ENCODE measurements around the gene CDKL4. TPM values are rescaled to one million over a fixed set of nuclear protein-coding genes. Genes with fewer than 3 reads are reported as not detected.

Gene CDKL4
- total RNA-seq, 2 experiments from 2014 or later = 0.75 TPM; not detected in 1

- H3K27me3 ChIP-seq (ENCODE audit: control insufficient read depth in 1 of 2, insufficient read depth in 2 of 2, low read length in 2 of 2) = no peaks in the 10 kb centered on the region
- peak overlapping the region; percentile 64 to 68 for H3K27ac ChIP-seq (ENCODE audit: low read depth in 1 of 2, low read length in 2 of 2)
- Mint-ChIP-seq H3K4me1 (ENCODE audit: low read depth) (peaks cover 61% of the 10 kb centered on the region), H3K27ac (peak overlapping the region; percentile 89), H3K27me3 (no peaks in the 10 kb centered on the region), H3K36me3 (ENCODE audit: low read depth) (peaks cover 10% of the 10 kb centered on the region), H3K9me3 (no peaks in the 10 kb centered on the region), H3K4me3 (peak overlapping the region; percentile 37)
- peaks cover 37% of the 10 kb centered on the region for H3K4me1 ChIP-seq (ENCODE audit: insufficient read depth, low read length)
- H3K9me3 ChIP-seq (ENCODE audit: control insufficient read depth in 1 of 2, insufficient read depth in 1 of 2, low read length in 2 of 2) = no peaks in the 10 kb centered on the region
- DNase-seq (peak; percentile 27 to 90 (median 47)), ATAC-seq (ENCODE audit: poor library complexity) (peak; percentile 30)
- ChIA-PET CTCF (interaction anchor here (1.0 to 2.0 kb wide), 2 partner anchors 9 to 101 kb away, joined by 4 to 7 read pairs; partner anchors contain the start of gene SOS1), POLR2A (interaction anchor here (0.8 to 7.0 kb wide), 6 partner anchors 8 to 378 kb away, joined by 3 to 99 read pairs (median 4); partner anchors contain the start of genes SOS1 and SRSF7)
- TF ChIP-seq, protein P1, sequence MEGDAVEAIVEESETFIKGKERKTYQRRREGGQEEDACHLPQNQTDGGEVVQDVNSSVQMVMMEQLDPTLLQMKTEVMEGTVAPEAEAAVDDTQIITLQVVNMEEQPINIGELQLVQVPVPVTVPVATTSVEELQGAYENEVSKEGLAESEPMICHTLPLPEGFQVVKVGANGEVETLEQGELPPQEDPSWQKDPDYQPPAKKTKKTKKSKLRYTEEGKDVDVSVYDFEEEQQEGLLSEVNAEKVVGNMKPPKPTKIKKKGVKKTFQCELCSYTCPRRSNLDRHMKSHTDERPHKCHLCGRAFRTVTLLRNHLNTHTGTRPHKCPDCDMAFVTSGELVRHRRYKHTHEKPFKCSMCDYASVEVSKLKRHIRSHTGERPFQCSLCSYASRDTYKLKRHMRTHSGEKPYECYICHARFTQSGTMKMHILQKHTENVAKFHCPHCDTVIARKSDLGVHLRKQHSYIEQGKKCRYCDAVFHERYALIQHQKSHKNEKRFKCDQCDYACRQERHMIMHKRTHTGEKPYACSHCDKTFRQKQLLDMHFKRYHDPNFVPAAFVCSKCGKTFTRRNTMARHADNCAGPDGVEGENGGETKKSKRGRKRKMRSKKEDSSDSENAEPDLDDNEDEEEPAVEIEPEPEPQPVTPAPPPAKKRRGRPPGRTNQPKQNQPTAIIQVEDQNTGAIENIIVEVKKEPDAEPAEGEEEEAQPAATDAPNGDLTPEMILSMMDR (IDR thresholded peaks at IDR 0.05) = no peak
- no peaks in the 10 kb centered on the region for H3K36me3 ChIP-seq (ENCODE audit: insufficient read depth, low read length)
- H3K4me3 ChIP-seq (ENCODE audit: low read length) = no peak overlapping the region
- intact Hi-C loops (cut with DNase I, micrococcal nuclease) = loop anchor here in 1 of 2 experiments (10.0 kb wide), 3 partner anchors 306 to 744 kb away; partner anchors contain the start of genes GEMIN6 and MAP4K3
Measured at GRCh38 chr2:39128919-39129391, 114.8 kb downstream of the CDKL4 start.

DNA sequence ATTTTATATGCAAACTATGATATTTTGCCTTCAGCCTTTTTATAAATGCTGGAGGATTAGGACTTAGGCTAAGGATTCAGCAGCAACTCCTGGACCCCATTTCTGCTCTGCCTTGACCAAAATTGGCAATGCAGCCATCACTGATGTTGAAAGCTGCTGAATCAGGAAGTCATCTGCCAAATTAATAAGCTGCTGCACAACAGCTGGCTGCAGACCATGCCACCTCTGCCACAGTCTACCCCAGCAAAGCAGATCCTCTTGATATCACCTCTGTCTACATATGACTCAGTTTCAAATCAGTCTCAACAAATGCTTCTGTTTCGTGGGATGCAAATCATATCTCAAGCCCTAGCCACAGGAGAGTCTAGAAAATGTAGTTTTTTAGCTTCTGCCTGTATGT, 115.8 kb downstream of the CDKL4 start:
- Histone ChIP-seq H3K9me3 (ENCODE audit: control insufficient read depth in 1 of 2, insufficient read depth in 1 of 2, low read length in 2 of 2) (no peaks in the 10 kb centered on the region), H3K4me3 (ENCODE audit: low read length) (no peak overlapping the region), H3K27me3 (ENCODE audit: control insufficient read depth in 1 of 2, insufficient read depth in 2 of 2, low read length in 2 of 2) (no peaks in the 10 kb centered on the region), H3K4me1 (ENCODE audit: insufficient read depth, low read length) (peaks cover 47% of the 10 kb centered on the region), H3K36me3 (ENCODE audit: insufficient read depth, low read length) (no peaks in the 10 kb centered on the region), H3K27ac (ENCODE audit: low read depth in 1 of 2, low read length in 2 of 2) (peak overlapping the region in 1 of 2 donors; percentile 47)
- ChIA-PET CTCF (interaction anchor here (0.6 to 2.0 kb wide), 4 partner anchors 25 to 102 kb away, joined by 3 to 7 read pairs (median 4); no protein-coding TSS in a partner anchor), POLR2A (interaction anchor here (0.6 to 7.0 kb wide), 5 partner anchors 8 to 377 kb away, joined by 3 to 99 read pairs (median 4); partner anchors contain the start of genes SOS1 and SRSF7)
- TF ChIP-seq, protein P1 (IDR thresholded peaks at IDR 0.05) = no peak
- Mint-ChIP-seq H3K4me1 (ENCODE audit: low read depth) (peaks cover 63% of the 10 kb centered on the region), H3K27me3 (no peaks in the 10 kb centered on the region), H3K9me3 (no peaks in the 10 kb centered on the region), H3K27ac (peak overlapping the region; percentile 89), H3K36me3 (ENCODE audit: low read depth) (peaks cover 13% of the 10 kb centered on the region), H3K4me3 (peak overlapping the region; percentile 75)
- peak in 13 of 14 experiments; percentile 12 to 67 (median 37) for DNase-seq
- ATAC-seq (ENCODE audit: poor library complexity) = no peak
- intact Hi-C loops (cut with DNase I, micrococcal nuclease) = loop anchor here in 1 of 2 experiments (10.0 kb wide), 3 partner anchors 307 to 743 kb away; partner anchors contain the start of genes GEMIN6 and MAP4K3

Other genes starting within 250 kb of the CDKL4 start
- gene SOS1, start 122.9 kb downstream of the CDKL4 start, total RNA-seq = 10 to 100 TPM; 16.4 to 16.9 TPM
- 10 to 100 TPM; 18.4 to 22.5 TPM for gene MAP4K3, start 193.3 kb upstream of the CDKL4 start, total RNA-seq